ENCODE data around the gene CREB5.

DNA sequence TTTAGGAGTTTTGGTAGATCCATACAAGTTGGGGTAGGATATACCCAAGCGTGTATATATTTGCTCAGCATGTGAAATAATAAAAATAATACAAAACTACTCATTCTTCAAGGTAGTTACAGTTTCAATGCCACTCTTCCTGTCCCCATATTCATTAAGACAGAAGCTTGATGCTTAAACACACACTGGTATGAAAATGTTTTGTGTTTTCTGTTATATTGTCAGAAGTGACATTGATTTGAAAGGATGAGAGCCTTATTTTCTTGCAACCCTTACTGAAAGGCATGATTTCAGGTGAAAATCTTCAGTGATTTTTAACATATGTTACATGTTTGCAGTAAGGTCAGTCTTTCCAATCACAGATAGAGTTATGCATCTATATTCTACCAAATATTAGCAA is 312.2 kb downstream of the CREB5 start:
- TF ChIP-seq CBX5 (IDR thresholded peaks at IDR 0.05; ENCODE audit: low read depth, low read length): no peak
- no peak for TF ChIP-seq JUND (IDR thresholded peaks at IDR 0.05; ENCODE audit: low read length)
- TF ChIP-seq SP2 (IDR thresholded peaks at IDR 0.05; ENCODE audit: low read length): no peak
- TF ChIP-seq, protein P1, sequence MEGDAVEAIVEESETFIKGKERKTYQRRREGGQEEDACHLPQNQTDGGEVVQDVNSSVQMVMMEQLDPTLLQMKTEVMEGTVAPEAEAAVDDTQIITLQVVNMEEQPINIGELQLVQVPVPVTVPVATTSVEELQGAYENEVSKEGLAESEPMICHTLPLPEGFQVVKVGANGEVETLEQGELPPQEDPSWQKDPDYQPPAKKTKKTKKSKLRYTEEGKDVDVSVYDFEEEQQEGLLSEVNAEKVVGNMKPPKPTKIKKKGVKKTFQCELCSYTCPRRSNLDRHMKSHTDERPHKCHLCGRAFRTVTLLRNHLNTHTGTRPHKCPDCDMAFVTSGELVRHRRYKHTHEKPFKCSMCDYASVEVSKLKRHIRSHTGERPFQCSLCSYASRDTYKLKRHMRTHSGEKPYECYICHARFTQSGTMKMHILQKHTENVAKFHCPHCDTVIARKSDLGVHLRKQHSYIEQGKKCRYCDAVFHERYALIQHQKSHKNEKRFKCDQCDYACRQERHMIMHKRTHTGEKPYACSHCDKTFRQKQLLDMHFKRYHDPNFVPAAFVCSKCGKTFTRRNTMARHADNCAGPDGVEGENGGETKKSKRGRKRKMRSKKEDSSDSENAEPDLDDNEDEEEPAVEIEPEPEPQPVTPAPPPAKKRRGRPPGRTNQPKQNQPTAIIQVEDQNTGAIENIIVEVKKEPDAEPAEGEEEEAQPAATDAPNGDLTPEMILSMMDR (IDR thresholded peaks at IDR 0.05; ENCODE audit: control extremely low read depth in 1 of 3, insufficient read depth in 1 of 3, low read depth in 1 of 3, low read length in 3 of 3): no peak
